Measurements from ENCODE around the gene PPP2R3A.

GRCh38 chr3:135995766-135996165 is 30.2 kb downstream of the PPP2R3A start:
- TF ChIP-seq CTCF (IDR thresholded peaks at IDR 0.05) (no peak), POLR2A (IDR thresholded peaks at IDR 0.05) (no peak)

All from body of pancreas (tissue), 4 donors.